GM18526 (cell line): ENCODE measurements around the gene VWF.

Experiments used
- POLR2A ChIP-seq: IDR thresholded peaks from 3 replicates; pipeline ENCODE4 v1.6.1; 2011; ENCODE audit not compliant: insufficient read length; ENCODE audit errors: extremely low read depth

VWF gene

DNA sequence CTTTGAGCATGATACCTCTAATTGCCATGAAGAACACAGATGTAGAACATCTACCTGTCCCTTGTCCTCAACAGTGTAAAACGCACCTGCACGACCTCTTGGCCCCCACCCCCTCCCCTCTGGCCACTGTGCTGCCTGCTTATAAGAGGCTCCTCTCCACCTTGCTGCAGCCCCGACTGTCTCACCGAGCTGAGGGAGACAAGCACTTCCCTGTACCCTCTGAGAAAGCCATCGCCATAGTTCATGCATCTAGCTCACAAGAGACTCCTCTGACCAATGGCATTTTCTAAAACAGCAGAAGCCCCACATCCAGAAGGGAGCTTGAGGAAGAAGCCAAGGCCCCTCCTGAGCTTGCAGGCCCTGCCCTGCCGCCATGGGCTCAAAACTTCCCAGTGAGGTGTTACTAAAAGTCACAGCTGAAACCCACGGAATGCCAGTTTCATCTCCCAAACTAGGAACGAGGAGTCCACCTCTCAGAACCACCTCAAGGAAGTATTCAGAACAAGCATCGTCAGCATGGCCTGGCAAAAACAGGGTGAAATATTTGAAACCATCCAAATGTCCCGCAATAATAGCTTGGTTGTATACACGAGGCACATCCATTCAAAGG is 157.9 kb downstream of the VWF start:
- TF ChIP-seq POLR2A, result no peak

DNA sequence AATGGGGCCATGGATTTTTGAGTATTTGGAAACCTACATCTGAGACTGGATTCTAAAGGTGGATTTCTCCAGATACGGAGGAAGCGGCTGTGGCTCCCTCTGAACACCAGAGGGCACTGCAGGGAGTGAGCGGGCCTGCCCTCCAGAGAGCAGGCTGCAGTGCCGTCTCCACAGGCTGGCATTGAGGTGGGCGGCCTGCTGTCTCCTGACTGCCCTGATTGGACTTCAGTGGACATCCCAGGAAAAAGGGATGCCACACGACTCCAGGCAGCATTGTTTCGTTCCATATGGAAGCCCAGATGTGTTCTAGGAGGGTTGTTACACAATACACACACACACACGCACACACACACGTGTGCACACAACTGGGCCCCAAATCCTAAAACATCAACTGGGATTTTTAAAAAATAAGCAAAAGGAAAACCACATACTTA is 158.5 kb downstream of the VWF start:
- TF ChIP-seq POLR2A, result no peak

DNA sequence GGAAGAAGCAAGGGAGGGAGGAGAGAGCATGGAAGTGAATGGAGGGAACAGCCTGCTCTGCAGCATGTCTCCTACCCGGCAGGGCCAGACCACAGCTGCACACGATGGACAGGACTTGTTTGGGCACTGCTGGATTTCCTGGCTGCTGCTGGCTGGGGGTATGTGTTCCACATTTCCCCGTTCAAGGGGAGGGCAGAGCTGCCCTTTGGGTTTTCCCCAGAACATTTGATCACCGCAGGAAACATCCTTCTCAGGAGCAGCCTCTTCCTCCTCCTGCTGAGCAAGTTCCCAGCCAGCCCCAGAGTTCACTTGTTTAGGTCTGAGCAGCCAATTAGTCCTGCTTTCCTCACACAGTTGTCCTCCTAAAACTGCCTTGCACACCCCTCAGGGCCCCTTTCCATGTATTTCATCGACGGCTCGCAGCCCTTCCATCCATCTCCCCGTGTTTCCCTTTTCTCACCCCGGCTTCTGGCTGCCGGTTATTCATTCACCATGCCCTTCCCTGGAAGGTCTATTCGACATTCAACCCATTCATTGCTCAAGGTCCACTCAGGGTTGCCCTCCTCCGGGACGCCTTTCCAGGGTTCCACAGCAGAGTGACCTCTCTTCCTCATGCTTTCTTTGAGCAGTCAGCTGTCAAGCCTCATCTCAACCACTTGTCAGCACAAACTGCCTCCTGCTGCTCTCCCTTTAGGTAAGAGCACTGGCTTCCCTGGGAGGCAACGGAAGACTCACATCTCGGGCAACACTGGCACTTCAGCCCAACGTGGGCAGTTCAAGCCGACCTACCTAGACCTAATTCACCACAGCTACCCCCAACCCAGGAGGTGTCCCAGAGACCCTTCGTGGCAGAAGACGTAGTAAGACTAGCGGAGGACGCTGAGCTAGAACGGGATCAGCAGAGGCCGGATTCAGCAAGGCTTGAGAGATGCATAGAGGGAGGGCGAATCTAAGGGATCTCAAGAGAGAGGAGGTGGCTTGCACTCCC is 159.3 kb downstream of the VWF start:
- TF ChIP-seq POLR2A, result no peak

DNA sequence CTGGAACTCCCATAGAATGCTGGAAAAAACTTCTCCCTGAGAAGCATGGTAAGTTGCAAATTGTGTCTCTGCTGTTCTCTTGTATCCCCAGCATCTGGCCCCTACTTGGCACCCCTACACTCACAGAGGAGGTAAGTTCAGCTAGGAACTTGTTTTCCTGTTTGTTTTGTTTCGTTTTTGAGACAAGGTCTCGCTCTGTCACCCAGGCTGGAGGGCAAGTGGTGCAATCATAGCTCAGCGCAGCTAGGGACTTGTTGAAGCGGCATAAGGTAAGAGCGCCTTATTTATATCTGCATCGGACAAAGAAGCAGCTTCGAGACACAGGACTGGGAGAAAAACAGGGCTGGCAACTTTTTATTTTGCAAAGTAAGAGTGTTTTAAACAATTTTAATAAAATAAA is 161.0 kb downstream of the VWF start:
- no peak for TF ChIP-seq POLR2A

DNA sequence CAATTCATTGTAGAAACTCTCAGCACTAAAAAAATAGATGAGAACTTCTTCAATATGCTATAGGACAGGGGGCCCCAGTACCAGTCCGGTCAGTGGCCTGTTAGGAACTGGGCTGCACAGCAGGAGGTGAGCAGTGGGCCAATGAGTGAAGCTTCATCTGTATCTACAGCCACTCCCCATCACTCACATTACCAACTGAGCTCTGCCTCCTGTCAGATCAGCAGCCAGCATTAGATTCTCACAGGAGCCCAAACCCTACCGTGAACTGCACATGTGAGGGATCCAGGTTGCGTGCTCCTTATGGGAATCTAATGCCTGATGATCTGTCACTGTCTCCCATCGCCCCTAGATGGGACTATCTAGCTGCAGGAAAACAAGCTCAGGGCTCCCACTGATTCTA is 163.7 kb downstream of the VWF start:
- TF ChIP-seq POLR2A, result no peak

DNA sequence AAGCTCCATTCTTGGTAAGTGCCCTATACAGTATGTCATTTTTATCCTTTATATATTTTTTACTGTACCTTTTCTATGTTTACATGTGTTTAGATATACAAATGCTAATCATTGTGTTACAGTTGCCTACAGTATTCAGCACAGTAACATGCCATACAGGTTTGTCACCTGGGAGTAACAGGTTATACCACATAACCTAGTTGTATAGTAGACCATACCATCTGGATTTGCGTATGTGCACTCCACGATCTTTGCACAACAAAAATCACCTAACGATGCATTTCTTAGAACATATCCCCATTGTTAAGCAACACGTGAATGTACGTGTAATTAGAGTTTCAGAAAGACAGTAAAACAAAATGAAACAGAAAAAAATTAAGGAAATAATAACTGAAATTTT is 167.5 kb downstream of the VWF start:
- TF ChIP-seq POLR2A, result no peak

DNA sequence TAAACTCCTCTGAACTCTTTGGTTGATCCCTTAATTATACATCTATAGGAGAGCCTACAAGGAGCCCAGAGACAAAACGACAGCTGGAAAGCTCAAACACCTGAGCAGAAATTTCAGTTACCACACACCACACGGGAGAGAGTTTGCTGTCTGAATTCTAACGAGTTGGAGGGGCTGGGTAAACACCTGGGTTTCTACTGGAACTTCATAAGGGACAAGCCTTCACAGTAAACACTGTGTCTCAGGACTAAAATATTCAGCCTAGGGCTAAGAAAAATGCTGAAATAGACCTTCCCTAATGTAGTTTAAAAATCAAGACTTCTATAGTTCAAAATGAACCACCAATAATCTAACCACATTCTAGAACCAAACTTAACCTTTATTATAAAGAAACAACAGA is 169.8 kb downstream of the VWF start:
- no peak for TF ChIP-seq POLR2A

DNA sequence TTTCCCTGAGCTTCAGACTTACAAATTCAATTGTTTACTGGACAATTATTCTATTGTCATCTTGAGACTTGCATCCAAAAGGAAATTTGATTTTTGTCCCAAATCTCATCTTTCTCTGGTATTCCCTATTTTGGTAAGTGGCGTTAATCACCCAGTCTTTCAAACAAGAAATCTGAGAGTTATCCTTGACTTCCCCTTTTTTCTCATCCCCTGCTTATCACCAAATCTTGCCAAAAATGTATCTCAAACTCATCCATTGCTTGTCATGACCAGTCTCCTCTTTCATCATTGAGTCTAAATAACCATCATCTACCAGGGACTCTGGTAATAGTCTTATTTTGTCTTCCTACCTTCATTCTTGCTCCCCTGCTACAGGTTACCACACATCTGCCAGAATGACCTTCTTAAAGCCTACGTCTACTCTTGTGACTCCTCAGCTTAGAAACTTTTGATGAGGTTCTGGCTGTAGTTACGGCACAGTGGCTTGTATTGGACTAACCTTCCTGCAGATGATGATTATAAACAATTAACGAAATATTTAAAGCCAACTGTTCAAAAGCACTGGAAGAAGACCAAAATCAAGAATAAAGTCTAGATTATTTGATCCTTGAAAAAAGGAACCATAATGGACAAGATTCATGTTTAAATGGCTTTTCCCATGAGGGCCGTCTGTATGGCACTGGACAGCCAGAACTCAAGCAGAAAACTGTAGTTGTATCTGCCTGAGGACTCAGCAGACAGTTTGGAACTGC is 170.5 kb downstream of the VWF start:
- TF ChIP-seq POLR2A, result no peak

DNA sequence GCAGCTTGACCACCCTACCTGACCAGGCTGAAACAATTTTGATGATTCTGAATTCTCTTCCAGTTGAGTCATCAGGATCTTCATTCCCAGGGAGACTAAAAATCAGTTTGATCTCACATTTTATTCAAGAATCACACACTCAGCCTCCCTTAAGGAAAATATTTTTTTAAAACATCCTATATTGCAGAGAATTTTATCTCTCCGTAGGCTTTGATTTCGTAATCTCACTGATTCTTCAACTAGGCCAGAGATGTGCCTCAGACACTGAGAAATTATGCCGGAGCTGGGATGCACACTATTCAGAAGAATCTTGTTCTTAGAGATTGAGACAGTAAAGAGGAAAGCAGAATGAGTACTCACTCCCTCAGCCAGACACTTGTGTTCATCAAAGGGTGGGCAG is 172.4 kb downstream of the VWF start:
- TF ChIP-seq POLR2A, result no peak

DNA sequence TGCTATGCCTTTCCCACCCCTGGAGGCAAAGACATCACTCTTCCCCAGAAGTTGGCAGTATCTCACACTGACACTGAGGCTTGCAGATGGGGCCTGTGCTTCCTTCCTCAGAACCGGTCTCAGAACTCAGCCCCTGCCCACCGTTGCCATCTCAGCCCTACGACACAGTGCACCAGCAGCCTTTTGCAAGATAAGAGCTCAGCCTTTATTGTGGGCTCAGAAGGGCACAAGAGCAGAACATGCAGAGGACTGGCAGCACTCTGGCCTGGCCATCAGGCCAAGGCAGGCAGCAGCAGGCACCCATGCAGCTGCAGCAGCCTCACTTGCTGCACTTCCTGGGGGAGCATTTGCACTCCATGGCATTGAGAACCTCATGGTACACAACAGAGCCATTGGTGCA is 175.8 kb downstream of the VWF start:
- TF ChIP-seq POLR2A, result no peak

DNA sequence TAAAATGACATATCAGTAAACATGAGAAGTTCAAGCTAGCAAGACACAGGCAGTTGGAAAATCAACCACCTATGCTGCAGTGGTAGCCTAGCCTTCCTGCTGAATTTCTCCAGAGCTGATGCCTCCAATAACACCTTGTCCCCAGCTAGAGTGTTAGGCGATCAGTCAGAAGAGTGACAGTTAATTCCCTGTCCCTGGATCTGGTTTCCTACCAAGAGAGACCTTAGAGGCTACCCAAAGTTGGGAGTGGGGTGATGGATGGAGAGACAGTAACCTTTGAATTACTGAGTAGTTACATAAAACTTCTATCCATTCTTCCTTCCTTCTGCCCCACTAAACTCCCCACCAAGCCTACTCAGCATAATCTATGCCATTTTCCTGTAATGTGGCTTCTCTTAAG is 177.5 kb downstream of the VWF start:
- no peak for TF ChIP-seq POLR2A

DNA sequence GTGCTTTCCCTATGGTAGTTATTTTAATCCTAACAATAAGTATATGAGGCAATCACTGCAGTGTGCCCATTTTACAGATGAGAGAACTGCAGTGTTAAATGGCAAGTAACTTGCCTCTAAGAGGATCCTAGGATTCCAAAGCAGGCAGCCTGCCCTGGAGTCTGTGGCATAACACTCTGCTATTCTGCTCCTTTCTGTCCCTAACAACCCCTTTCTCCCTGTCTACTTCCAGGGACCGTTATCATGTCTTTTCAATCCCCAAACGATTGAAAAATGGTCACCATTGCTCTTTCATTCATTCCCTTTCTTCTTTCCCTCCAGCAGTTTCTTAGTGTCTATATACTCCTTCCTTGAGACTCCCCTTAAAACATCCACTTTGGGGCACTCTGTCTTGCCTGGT is 178.1 kb downstream of the VWF start:
- no peak for TF ChIP-seq POLR2A

DNA sequence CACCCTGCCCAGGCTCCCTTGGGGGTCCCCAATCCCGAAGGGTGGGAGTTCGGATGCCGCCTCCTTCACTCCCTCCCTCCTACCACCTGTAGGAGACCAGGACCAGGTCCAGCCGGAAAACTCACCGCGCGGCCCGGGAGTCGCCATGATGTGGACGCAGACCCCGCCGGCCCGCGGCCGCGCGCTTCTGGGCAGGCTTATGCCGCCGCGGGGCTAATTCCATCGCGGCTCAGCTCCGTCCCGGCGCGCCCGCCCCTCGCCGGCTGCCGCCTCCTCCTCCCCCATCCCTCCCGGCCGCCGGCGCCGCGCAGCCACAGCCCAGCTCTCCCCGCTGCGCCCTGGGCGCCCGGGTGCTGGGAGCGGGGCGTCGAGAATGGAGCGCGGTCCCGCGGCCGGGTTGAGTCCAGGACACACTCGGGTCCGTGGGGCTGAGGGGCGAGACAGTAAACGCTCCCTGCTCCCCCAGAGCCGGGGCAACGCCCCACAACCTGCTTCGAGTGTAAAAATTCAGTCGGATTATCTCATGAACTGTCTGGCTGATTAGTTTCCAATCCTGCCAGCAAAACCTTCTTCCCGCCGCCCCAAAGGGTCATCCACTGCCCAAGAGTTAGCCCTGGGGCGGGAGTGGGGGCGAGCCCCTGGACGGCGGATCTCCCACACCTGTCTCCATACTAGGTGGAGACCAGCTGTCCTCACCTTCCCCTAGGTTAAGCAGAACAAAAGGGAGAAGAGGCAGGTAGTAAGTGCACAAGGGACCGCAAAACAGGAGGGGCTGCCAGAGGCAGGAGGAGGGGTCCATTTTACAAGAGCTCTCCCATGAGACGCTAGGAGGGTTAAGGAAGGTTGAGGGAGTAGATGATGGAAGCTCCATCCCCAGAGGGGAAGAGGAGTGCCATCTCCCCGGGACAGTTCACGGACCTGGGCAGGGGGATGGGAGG is 179.1 kb downstream of the VWF start, which contains the start of gene ANO2:
Gene ANO2 (minus strand): TSS at position 189 of the 938 bp plus-strand sequence. CDS start 42 bp downstream, at position 147.
- TF ChIP-seq POLR2A, result no peak

DNA sequence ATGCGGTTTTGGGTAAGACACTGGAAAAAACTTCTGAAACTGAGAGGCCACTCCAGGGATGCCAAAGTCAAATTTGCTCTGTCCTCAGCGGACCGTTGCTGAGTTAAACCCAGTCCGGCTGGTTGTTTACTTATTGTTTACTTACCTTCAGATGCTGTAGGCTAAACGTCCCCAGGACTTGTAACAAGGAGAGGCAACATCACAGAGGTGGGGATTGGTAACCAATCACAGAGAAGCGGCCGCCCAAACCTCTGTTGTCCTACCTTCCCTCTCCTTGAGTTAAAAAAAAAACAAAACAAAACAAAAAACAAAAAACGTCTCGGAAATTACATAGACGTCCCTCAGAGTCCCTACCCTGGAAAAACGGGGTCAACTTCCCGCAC is 179.8 kb downstream of the VWF start:
- TF ChIP-seq POLR2A, result no peak

DNA sequence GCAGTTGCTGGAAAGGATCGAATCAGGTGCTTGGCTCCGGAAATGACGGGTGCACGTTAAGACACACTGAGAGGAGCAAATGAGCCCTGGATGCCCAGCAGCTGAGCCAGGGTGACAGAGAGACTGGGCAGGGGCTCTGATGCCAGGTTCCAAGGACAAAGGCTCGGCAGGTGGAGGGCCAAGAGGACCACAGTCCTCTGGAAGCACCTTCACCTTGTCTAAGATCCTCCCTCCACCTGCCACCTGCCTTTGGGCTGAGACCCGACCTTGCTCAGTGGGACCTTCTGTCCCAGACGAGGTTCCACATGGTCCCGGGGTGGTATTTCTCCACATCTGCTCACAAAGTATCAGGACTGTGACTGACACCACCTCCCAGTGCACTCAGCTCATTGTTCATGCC is 180.4 kb downstream of the VWF start:
- no peak for TF ChIP-seq POLR2A
